HFFc6 (cell line): Measurements from ENCODE around the gene SIK2. TPM values are rescaled to one million over a fixed set of nuclear protein-coding genes. Genes with fewer than 3 reads are reported as not detected.

Experiments used
- DNase-seq: peaks from one replicate; pipeline ENCODE4 v3.0.0-alpha.2; 2018
- H3K27ac Mint-ChIP-seq: 2 replicates; pipeline ENCODE4 v1.8.0; 2020; ENCODE audit warnings: mild to moderate bottlenecking, mixed read lengths
- H3K27me3 Mint-ChIP-seq: 2 replicates; pipeline ENCODE4 v1.8.0; 2021; ENCODE audit warnings: mild to moderate bottlenecking, moderate library complexity, mixed read lengths; ENCODE audit not compliant: insufficient read depth
- H3K36me3 Mint-ChIP-seq: 2 replicates; pipeline ENCODE4 v1.8.0; 2021; ENCODE audit warnings: low read depth, mixed read lengths
- H3K4me1 Mint-ChIP-seq: 2 replicates; pipeline ENCODE4 v1.8.0; 2020; ENCODE audit warnings: low read depth, mixed read lengths
- H3K4me3 Mint-ChIP-seq: 2 replicates; pipeline ENCODE4 v1.8.0; 2020; ENCODE audit warnings: mild to moderate bottlenecking, moderate library complexity, mixed read lengths
- H3K9me3 Mint-ChIP-seq: 2 replicates; pipeline ENCODE4 v1.8.0; 2020; ENCODE audit warnings: mild to moderate bottlenecking, mixed read lengths
- CTCF ChIP-seq: fragments of 200-600 bp; sonication (generic); IDR thresholded peaks from 2 replicates; pipeline ENCODE4 v1.5.0; 2021; ENCODE audit warnings: antibody characterized with exemption, mild to moderate bottlenecking
- total RNA-seq, 6 experiments: library from RNA; stranded (reverse); fragmentation: NEBNext Ultra II Directional; extraction: Animal tissue kit (Norgen Biotek cat#: 25700); gene quantifications; 2 replicates in 1 of 6; 3 replicates in 5 of 6; pipeline ENCODE4 v1.2.3, GENCODE V29; 2021

The SIK2 gene
- total RNA-seq, 6 experiments from 2014 or later = 15.4 to 25.5 (median 18.0) TPM

- Mint-ChIP-seq H3K4me1 (peaks cover 34% of the 10 kb centered on the region), H3K9me3 (no peaks in the 10 kb centered on the region), H3K4me3 (no peak overlapping the region), H3K27me3 (peaks cover 3% of the 10 kb centered on the region), H3K36me3 (peaks cover 19% of the 10 kb centered on the region), H3K27ac (no peak overlapping the region)
- no peak for TF ChIP-seq CTCF
- DNase-seq = no peak
Observed at GRCh38 chr11:111691741-111692140, 89.5 kb downstream of the SIK2 start.

- no peak overlapping the region for H3K27ac Mint-ChIP-seq
- peaks cover 36% of the 10 kb centered on the region for H3K4me1 Mint-ChIP-seq
- H3K36me3 Mint-ChIP-seq = peaks cover 13% of the 10 kb centered on the region
- no peaks in the 10 kb centered on the region for H3K9me3 Mint-ChIP-seq
- no peak for DNase-seq
- TF ChIP-seq CTCF = no peak
- H3K27me3 Mint-ChIP-seq = no peaks in the 10 kb centered on the region; the same call in 1 of the 2 replicates
- H3K4me3 Mint-ChIP-seq = no peak overlapping the region
Observed at GRCh38 chr11:111693224-111693937, 91.1 kb downstream of the SIK2 start.

- Mint-ChIP-seq H3K4me3 (no peak overlapping the region), H3K36me3 (peaks cover 4% of the 10 kb centered on the region; the same call in 1 of the 2 replicates), H3K9me3 (no peaks in the 10 kb centered on the region), H3K4me1 (peaks cover 45% of the 10 kb centered on the region), H3K27me3 (no peaks in the 10 kb centered on the region; the same call in 1 of the 2 replicates), H3K27ac (no peak overlapping the region)
- no peak for DNase-seq
- no peak for TF ChIP-seq CTCF
Observed at GRCh38 chr11:111694851-111695250, 92.6 kb downstream of the SIK2 start.

- H3K27me3 Mint-ChIP-seq = no peaks in the 10 kb centered on the region; the same call in 1 of the 2 replicates
Observed at GRCh38 chr11:111696556-111696955, 94.3 kb downstream of the SIK2 start.

GRCh38 chr11:111697933-111698371, 95.7 kb downstream of the SIK2 start:
- TF ChIP-seq CTCF = no peak
- no peak overlapping the region for H3K4me3 Mint-ChIP-seq
- H3K36me3 Mint-ChIP-seq = no peaks in the 10 kb centered on the region
- H3K27ac Mint-ChIP-seq = no peak overlapping the region
- H3K9me3 Mint-ChIP-seq = no peaks in the 10 kb centered on the region
- DNase-seq = no peak
- peaks cover 45% of the 10 kb centered on the region for H3K4me1 Mint-ChIP-seq
- H3K27me3 Mint-ChIP-seq = no peaks in the 10 kb centered on the region; the same call in 1 of the 2 replicates

More at GRCh38 chr11:111696556-111696955, 94.3 kb downstream of the SIK2 start:
- Mint-ChIP-seq H3K9me3 (no peaks in the 10 kb centered on the region), H3K27ac (peak overlapping the region; percentile 51), H3K36me3 (no peaks in the 10 kb centered on the region), H3K4me3 (no peak overlapping the region), H3K4me1 (peaks cover 45% of the 10 kb centered on the region)
- no peak for TF ChIP-seq CTCF
- DNase-seq = peak; percentile 55
